BE2C (cell line): Measurements from ENCODE around the gene IQSEC1.

Experiments
- DNase-seq: peaks from one replicate; pipeline ENCODE4 v3.0.0-alpha.2; 2020
- H3K27me3 ChIP-seq: fragments of 250-450 bp; sonication (Bioruptor Pico); 2 replicates; pipeline ENCODE4 v1.5.1; 2020; ENCODE audit warnings: mild to moderate bottlenecking
- H3K36me3 ChIP-seq: fragments of 250-450 bp; sonication (Bioruptor Pico); 2 replicates; pipeline ENCODE4 v1.5.1; 2020; ENCODE audit warnings: mild to moderate bottlenecking
- H3K4me1 ChIP-seq: fragments of 250-450 bp; sonication (Bioruptor Pico); 2 replicates; pipeline ENCODE4 v1.5.1; 2020
- H3K4me3 ChIP-seq: 2 replicates; pipeline ENCODE4 v1.5.1; 2011; ENCODE audit warnings: low read depth, low read length
- H3K9me3 ChIP-seq: fragments of 250-450 bp; sonication (Bioruptor Pico); 2 replicates; pipeline ENCODE4 v1.5.1; 2020
- TF ChIP-seq, protein P1 (sequence below): IDR thresholded peaks from 2 replicates; pipeline ENCODE4 v1.5.1; 2012; ENCODE audit warnings: mild to moderate bottlenecking, low read depth, low read length

The IQSEC1 gene

DNA sequence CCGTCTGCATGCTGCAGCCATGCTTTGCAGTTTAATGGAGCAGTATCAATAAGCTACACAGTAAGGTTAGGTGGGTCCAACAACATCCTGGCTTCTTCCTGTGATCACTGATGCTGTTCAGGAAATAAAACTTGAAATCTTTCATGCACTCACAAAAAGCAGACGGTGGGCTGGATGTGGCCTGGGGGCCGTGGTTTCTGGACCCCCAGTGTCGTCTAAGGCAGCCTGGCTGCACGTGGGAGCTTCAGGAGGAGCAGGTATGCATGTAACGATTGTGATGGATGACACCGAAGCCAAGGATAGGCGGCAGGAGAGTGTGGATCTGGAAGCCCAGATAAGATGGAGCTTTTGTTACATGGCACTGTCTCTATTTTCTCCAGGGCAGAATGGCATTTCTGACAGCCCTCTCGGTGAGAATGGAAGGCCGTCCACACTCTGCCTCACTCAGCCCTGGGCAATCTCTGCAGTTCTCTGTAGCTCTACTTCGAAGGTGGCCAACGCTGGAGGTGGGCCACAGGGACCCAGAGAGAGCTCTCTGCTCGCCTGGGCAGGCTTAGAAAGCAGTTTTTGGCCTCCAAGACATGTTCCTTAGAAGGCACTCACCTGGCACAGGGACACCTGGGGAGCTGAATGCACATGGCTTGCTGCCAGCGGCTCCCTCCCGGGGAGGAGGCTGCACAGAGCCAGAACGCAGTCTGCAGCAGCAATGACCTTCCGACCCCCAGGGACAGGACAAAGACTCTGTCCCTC is 46.4 kb upstream of the IQSEC1 start:
- Histone ChIP-seq H3K4me1 (no peaks in the 10 kb centered on the region), H3K27me3 (no peaks in the 10 kb centered on the region), H3K4me3 (no peak overlapping the region), H3K36me3 (no peaks in the 10 kb centered on the region), H3K9me3 (no peaks in the 10 kb centered on the region)
- TF ChIP-seq, protein P1, sequence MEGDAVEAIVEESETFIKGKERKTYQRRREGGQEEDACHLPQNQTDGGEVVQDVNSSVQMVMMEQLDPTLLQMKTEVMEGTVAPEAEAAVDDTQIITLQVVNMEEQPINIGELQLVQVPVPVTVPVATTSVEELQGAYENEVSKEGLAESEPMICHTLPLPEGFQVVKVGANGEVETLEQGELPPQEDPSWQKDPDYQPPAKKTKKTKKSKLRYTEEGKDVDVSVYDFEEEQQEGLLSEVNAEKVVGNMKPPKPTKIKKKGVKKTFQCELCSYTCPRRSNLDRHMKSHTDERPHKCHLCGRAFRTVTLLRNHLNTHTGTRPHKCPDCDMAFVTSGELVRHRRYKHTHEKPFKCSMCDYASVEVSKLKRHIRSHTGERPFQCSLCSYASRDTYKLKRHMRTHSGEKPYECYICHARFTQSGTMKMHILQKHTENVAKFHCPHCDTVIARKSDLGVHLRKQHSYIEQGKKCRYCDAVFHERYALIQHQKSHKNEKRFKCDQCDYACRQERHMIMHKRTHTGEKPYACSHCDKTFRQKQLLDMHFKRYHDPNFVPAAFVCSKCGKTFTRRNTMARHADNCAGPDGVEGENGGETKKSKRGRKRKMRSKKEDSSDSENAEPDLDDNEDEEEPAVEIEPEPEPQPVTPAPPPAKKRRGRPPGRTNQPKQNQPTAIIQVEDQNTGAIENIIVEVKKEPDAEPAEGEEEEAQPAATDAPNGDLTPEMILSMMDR = no peak
- no peak for DNase-seq

DNA sequence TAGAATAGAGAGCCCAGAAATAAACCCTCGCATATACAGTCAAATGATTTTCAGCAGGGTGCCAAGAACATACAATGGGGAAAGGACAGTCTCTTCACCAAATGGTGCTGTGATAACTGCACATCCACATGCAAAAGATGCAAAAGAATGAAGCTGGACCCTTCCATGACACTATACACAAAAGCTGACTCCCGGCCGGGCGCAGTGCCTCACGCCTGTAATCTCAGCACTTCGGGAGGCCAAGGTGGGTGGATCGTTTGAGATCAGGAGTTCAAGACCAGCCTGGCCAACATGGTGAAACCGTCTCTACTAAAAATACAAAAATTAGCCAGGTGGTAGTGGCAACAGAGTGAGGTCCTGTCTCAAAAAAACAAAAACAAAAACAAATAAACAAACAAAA is 43.2 kb upstream of the IQSEC1 start:
- TF ChIP-seq, protein P1 = no peak
- Histone ChIP-seq H3K27me3 (no peaks in the 10 kb centered on the region), H3K36me3 (no peaks in the 10 kb centered on the region), H3K9me3 (no peaks in the 10 kb centered on the region), H3K4me1 (no peaks in the 10 kb centered on the region), H3K4me3 (no peak overlapping the region)
- no peak for DNase-seq

DNA sequence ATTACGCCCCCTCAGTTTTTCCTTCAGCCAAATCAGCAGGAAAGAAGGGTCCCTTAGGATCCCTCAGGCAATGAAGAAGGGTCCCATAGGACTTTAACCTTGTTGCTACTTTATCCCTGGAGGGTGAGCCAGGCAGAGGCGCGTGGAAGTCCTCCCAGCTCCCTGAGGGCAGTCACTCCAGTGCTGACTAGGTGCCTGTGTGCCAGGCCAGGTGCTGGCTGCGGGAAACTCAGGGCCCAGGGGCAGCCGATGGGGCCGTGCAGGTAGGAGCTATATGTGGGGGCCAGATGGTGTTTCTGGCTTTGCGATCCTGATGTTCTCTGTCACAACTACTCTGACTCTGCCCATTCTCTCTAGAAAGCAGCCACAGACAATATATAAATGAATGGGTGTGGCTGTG is 42.8 kb upstream of the IQSEC1 start:
- no peak for DNase-seq
- TF ChIP-seq, protein P1 = no peak

DNA sequence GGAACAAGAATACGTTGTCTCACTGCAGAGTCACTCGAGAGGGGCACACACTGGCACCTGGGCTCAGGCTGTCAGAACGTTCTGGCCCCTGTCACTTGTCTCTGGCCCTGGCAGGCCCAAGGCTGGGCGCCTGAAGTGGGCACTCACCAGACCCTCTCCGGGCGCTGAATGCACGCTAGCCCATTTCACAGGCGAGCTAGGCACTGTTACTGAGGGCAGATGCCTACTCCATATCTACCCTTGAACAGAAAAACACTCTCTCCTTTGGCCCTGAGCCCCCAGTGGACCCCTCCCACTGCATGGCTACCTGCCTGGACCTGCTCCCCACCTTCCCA is 42.3 kb upstream of the IQSEC1 start:
- Histone ChIP-seq H3K4me1 (no peaks in the 10 kb centered on the region), H3K27me3 (no peaks in the 10 kb centered on the region), H3K4me3 (no peak overlapping the region), H3K9me3 (no peaks in the 10 kb centered on the region), H3K36me3 (no peaks in the 10 kb centered on the region)
- no peak for DNase-seq
- TF ChIP-seq, protein P1 = no peak

More for the DNA sequence above, 42.8 kb upstream of the IQSEC1 start:
- H3K4me3 ChIP-seq = no peak overlapping the region
- H3K36me3 ChIP-seq = no peaks in the 10 kb centered on the region
- H3K27me3 ChIP-seq = no peaks in the 10 kb centered on the region
- H3K4me1 ChIP-seq = no peaks in the 10 kb centered on the region
- no peaks in the 10 kb centered on the region for H3K9me3 ChIP-seq

DNA sequence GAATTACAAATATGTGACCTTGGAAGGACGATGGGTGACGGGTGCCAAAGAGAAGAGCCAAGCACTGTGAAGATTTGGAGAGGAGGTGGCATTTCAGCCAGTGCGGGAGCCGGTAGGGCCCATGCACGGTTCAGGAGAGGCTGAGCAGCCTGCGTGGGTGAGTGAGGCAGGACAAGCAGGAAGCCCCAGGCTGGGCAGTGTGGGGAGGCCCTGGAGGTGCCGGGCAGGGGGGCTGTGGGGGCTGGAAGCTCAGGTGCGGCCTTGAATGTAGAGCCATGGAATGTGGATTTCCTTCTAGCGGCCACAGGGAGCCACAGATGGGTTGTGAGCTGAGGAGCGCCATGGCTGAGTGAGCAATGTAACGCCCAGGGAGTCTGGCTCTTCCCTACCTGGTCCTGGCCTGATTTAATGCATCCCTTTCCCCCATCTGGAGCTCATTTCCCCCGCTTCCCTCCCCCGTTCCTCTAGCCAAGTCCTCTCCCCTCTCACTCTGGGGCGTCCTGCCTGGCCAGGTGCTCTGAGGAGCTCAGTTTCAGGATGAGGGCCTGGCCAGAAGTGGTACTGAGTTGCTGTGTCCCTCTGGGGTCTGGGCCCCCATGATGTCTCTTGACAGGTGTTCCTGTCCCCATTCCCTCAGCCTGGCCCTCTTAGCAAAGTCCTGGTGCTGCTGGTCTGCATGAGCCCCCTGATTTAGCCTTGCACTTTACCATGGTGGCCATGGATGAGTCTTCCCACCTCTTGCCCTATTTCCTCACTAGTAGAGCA is 41.8 kb upstream of the IQSEC1 start:
- Histone ChIP-seq H3K36me3 (no peaks in the 10 kb centered on the region), H3K9me3 (no peaks in the 10 kb centered on the region), H3K27me3 (no peaks in the 10 kb centered on the region), H3K4me1 (no peaks in the 10 kb centered on the region), H3K4me3 (no peak overlapping the region)
- TF ChIP-seq, protein P1 = no peak
- DNase-seq = no peak
